H1 (cell line): ENCODE results near the gene ADM5. TPM values are rescaled to one million over a fixed set of nuclear protein-coding genes. Genes with fewer than 3 reads are reported as not detected.
A peak's percentile ranks its signal among the peaks of the same experiment; 100 is the strongest.

ENCODE experiments used
- CTCF ChIA-PET: fragments of 300-600 bp; sonication (Branson Sonifier 250); formaldehyde crosslinking; loops from one replicate; lab custom pipeline; 2021; ENCODE audit not compliant: partially characterized antibody; lab: Charles Lee
- POLR2A ChIA-PET: fragments of 300-600 bp; sonication (Branson Sonifier 250); formaldehyde crosslinking; loops from one replicate; lab custom pipeline; 2021; ENCODE audit warnings: inconsistent platforms; ENCODE audit not compliant: partially characterized antibody; lab: Charles Lee
- DNase-seq, 2 experiments: peaks; one replicate each; pipeline versions ENCODE4 v3.0.0 to v3.0.0-alpha.2; 2010 to 2022; ENCODE audit warnings: low spot score in 2 of 2, low read depth in 1 of 2, mixed read lengths in 1 of 2
- FAIRE-seq: peaks from 2 replicates; lab custom pipeline; 2011; peaks lifted over from hg19 to GRCh38; lab: Jason Lieb, UNC
- H2AFZ ChIP-seq: 2 replicates; pipeline ENCODE4 v1.8.1; 2012; ENCODE audit warnings: low read length, inconsistent platforms
- H2AK5ac ChIP-seq: 2 replicates; pipeline ENCODE4 v1.6.1; 2013; ENCODE audit warnings: low read depth, low read length
- H2BK120ac ChIP-seq: replicated peaks from 2 replicates; pipeline ENCODE3; 2013; ENCODE audit warnings: low read depth, low read length, inconsistent platforms
- H2BK12ac ChIP-seq: 2 replicates; pipeline ENCODE4 v1.6.1; 2013; ENCODE audit warnings: low read depth, low read length
- H2BK15ac ChIP-seq: 2 replicates; pipeline ENCODE4 v1.6.1; 2013; ENCODE audit warnings: low read length
- H2BK20ac ChIP-seq: 2 replicates; pipeline ENCODE4 v1.6.1; 2013; ENCODE audit warnings: low read length
- H2BK5ac ChIP-seq: 2 replicates; pipeline ENCODE4 v1.6.1; 2013; ENCODE audit warnings: low read depth, low read length
- H3K14ac ChIP-seq: 2 replicates; pipeline ENCODE4 v1.6.1; 2013; ENCODE audit warnings: inconsistent platforms; ENCODE audit not compliant: insufficient read length
- H3K18ac ChIP-seq: 2 replicates; pipeline ENCODE4 v1.6.1; 2013; ENCODE audit warnings: low read length; ENCODE audit errors: extremely low read depth
- H3K23ac ChIP-seq: 2 replicates; pipeline ENCODE4 v1.6.1; 2013; ENCODE audit warnings: inconsistent platforms; ENCODE audit not compliant: insufficient read length
- H3K23me2 ChIP-seq: 2 replicates; pipeline ENCODE4 v1.6.1; 2013; ENCODE audit warnings: low read depth, low read length
- H3K27ac ChIP-seq: 2 replicates; pipeline ENCODE4 v1.6.1; 2011; ENCODE audit warnings: low read depth, low read length, inconsistent platforms
- H3K27me3 ChIP-seq, 4 experiments: replicated peaks in 1 of 4; 1 replicate in 1 of 4; 2 replicates in 3 of 4; pipeline versions ENCODE4 v1.6.1 to v1.8.1; 2011 to 2013; ENCODE audit warnings: low read length in 3 of 4, mild to moderate bottlenecking in 3 of 4, inconsistent platforms in 2 of 4, mixed read lengths in 2 of 4, moderate library complexity in 1 of 4; ENCODE audit not compliant: control insufficient read depth in 3 of 4, insufficient read depth in 3 of 4; ENCODE audit errors: extremely low read depth in 1 of 4
- H3K36me3 ChIP-seq, 4 experiments: 2 replicates each; pipeline versions ENCODE4 v1.6.1 to v1.8.1; 2011 to 2013; ENCODE audit warnings: mild to moderate bottlenecking in 4 of 4, low read length in 3 of 4, moderate library complexity in 2 of 4, control low read depth in 1 of 4, inconsistent platforms in 1 of 4; ENCODE audit not compliant: insufficient read depth in 4 of 4, control insufficient read depth in 2 of 4
- H3K4ac ChIP-seq: replicated peaks from 2 replicates; pipeline ENCODE3; 2013; ENCODE audit warnings: low read length, low read depth, mixed read lengths, inconsistent platforms; ENCODE audit not compliant: insufficient read length
- H3K4me1 ChIP-seq, 4 experiments: replicated peaks in 1 of 4; 1 replicate in 1 of 4; 2 replicates in 3 of 4; pipeline versions ENCODE4 v1.6.1 to v1.8.1; 2011 to 2013; ENCODE audit warnings: low read length in 3 of 4, inconsistent platforms in 2 of 4, mixed read lengths in 1 of 4; ENCODE audit not compliant: insufficient read depth in 4 of 4, control insufficient read depth in 3 of 4
- H3K4me2 ChIP-seq, 2 experiments: 2 replicates each; pipeline versions ENCODE4 v1.6.1 to v1.8.1; 2011 to 2013; ENCODE audit warnings: low read depth in 2 of 2, low read length in 2 of 2, control low read depth in 1 of 2, inconsistent platforms in 1 of 2, mild to moderate bottlenecking in 1 of 2; ENCODE audit not compliant: insufficient read depth in 1 of 2
- H3K4me3 ChIP-seq, 4 experiments: fragments of 200-600, 300-600 bp in 1 of 4; sonication (generic), shearing (Covaris generic), sonication (Bioruptor Twin) in 1 of 4; 2 replicates each; pipeline versions ENCODE4 v1.5.1 to v1.8.1; 2011 to 2016; ENCODE audit warnings: low read length in 4 of 4, low read depth in 3 of 4, control low read depth in 2 of 4, inconsistent platforms in 2 of 4, mild to moderate bottlenecking in 2 of 4, mixed read lengths in 1 of 4, moderate library complexity in 1 of 4; ENCODE audit not compliant: insufficient read depth in 2 of 4; ENCODE audit errors: extremely low read depth in 1 of 4
- H3K56ac ChIP-seq: replicated peaks from 2 replicates; pipeline ENCODE3; 2013; ENCODE audit warnings: low read depth, mild to moderate bottlenecking, mixed read lengths, low read length, inconsistent platforms; ENCODE audit not compliant: insufficient read length
- H3K79me1 ChIP-seq: 2 replicates; pipeline ENCODE4 v1.6.1; 2013; ENCODE audit warnings: low read depth, low read length, control low read depth
- H3K79me2 ChIP-seq, 2 experiments: 2 replicates each; pipeline versions ENCODE4 v1.6.1 to v1.8.1; 2012 to 2013; ENCODE audit warnings: low read length in 2 of 2, mild to moderate bottlenecking in 2 of 2, inconsistent platforms in 1 of 2; ENCODE audit not compliant: insufficient read depth in 2 of 2, control insufficient read depth in 1 of 2
- H3K9ac ChIP-seq, 4 experiments: replicated peaks in 1 of 4; 1 replicate in 1 of 4; 2 replicates in 3 of 4; pipeline versions ENCODE4 v1.6.1 to v1.8.1; 2011 to 2013; ENCODE audit warnings: low read depth in 3 of 4, low read length in 3 of 4, control low read depth in 2 of 4, mild to moderate bottlenecking in 2 of 4, moderate library complexity in 2 of 4, inconsistent platforms in 1 of 4; ENCODE audit errors: extremely low read depth in 1 of 4
- H3K9me3 ChIP-seq, 2 experiments: 2 replicates each; pipeline versions ENCODE4 v1.6.1 to v1.8.1; 2012 to 2013; ENCODE audit warnings: mild to moderate bottlenecking in 2 of 2, moderate library complexity in 2 of 2, control low read depth in 1 of 2, inconsistent platforms in 1 of 2, low read depth in 1 of 2, low read length in 1 of 2, mixed read lengths in 1 of 2; ENCODE audit not compliant: insufficient read depth in 2 of 2
- H4K20me1 ChIP-seq, 2 experiments: replicated peaks in 1 of 2; 2 replicates each; pipeline versions ENCODE3 to v1.8.1; 2011 to 2013; ENCODE audit warnings: inconsistent platforms in 2 of 2, low read length in 2 of 2, mild to moderate bottlenecking in 1 of 2; ENCODE audit not compliant: insufficient read depth in 2 of 2, control insufficient read depth in 1 of 2
- H4K5ac ChIP-seq: 2 replicates; pipeline ENCODE4 v1.6.1; 2013; ENCODE audit warnings: low read length, low read depth, mixed read lengths, inconsistent platforms; ENCODE audit not compliant: insufficient read length
- H4K8ac ChIP-seq: 2 replicates; pipeline ENCODE4 v1.8.0; 2013; ENCODE audit warnings: mild to moderate bottlenecking, moderate library complexity, low read length, inconsistent platforms; ENCODE audit not compliant: insufficient read depth; ENCODE audit errors: extremely low read depth
- H4K91ac ChIP-seq: replicated peaks from 2 replicates; pipeline ENCODE3; 2013; ENCODE audit warnings: low read length, mixed read lengths, inconsistent platforms; ENCODE audit not compliant: insufficient read length
- BACH1 ChIP-seq: IDR thresholded peaks from 2 replicates; pipeline ENCODE4 v1.6.1; 2012; ENCODE audit warnings: low read length, improper control_type of control experiment
- GTF2F1 ChIP-seq: IDR thresholded peaks from 2 replicates; pipeline ENCODE4 v1.6.1; 2012; ENCODE audit warnings: low read depth, low read length, improper control_type of control experiment, borderline replicate concordance
- HDAC2 ChIP-seq, 2 experiments: fragments of 300-600 bp in 1 of 2; sonication (generic) in 1 of 2; IDR thresholded peaks; 2 replicates each; pipeline ENCODE4 v1.6.1; 2011 to 2012; ENCODE audit warnings: low read depth in 2 of 2, low read length in 2 of 2, mild to moderate bottlenecking in 2 of 2, moderate library complexity in 2 of 2, borderline replicate concordance in 1 of 2, inconsistent platforms in 1 of 2
- KDM1A ChIP-seq: fragments of 200-600, 300-600 bp; sonication (generic); IDR thresholded peaks from 2 replicates; pipeline ENCODE4 v1.7.1; 2016; ENCODE audit warnings: mild to moderate bottlenecking, low read length, borderline replicate concordance
- TBP ChIP-seq: IDR thresholded peaks from 2 replicates; pipeline ENCODE4 v1.6.1; 2011; ENCODE audit warnings: low read depth, low read length, improper control_type of control experiment
- WGBS, 2 experiments: shearing (Covaris generic) in 1 of 2; methylation state at CpG; one replicate each; pipeline versions ENCODE4 v1.1.6 to v1.1.7; 2013 to 2015; ENCODE audit warnings: low lambda C conversion rate in 2 of 2, mixed read lengths in 2 of 2, inconsistent platforms in 1 of 2, low coverage in 1 of 2, missing lambda C conversion rate in 1 of 2; ENCODE audit not compliant: insufficient replicate concordance in 2 of 2, insufficient coverage in 1 of 2, insufficient read length in 1 of 2; ENCODE audit errors: extremely low coverage in 1 of 2, missing lambda C conversion rate in 1 of 2; 5-methylcytosine and 5-hydroxymethylcytosine counted together
- polyA plus RNA-seq, 7 experiments: library from polyadenylated mRNA; depleted of rRNA in 3 of 7; stranded (reverse) in 5 of 7; unstranded in 2 of 7; fragments of >200 nt in 5 of 7; fragments of 200-250 nt in 2 of 7; gene quantifications; 1 replicate in 5 of 7; 2 replicates in 1 of 7; 4 replicates in 1 of 7; pipeline versions ENCODE4 v1.2.1 to v1.2.3, GENCODE V29; 2011 to 2013; ENCODE audit warnings: missing spikeins in 2 of 7, mixed read lengths in 2 of 7
- total RNA-seq: library from RNA; stranded (reverse); fragmentation: NEBNext Ultra II Directional; extraction: Animal tissue kit (Norgen Biotek cat#: 25700); gene quantifications from 2 replicates; pipeline ENCODE4 v1.2.1, GENCODE V29; 2021
- TF ChIP-seq, protein P1 (sequence below), 3 experiments: IDR thresholded peaks; 1 replicate in 2 of 3; 2 replicates in 1 of 3; pipeline versions ENCODE4 v1.5.1 to v1.6.1; 2011; ENCODE audit warnings: low read length in 3 of 3, mild to moderate bottlenecking in 3 of 3, inconsistent platforms in 2 of 3, low read depth in 1 of 3, moderate library complexity in 1 of 3; ENCODE audit not compliant: insufficient read depth in 1 of 3; ENCODE audit errors: control extremely low read depth in 1 of 3

ADM5 gene
- total and polyA plus RNA-seq, 2 of the 8 experiments (the other 6 are each of a cell fraction or from before 2014, with no cell fraction given) = 2.5 to 2.6 TPM

- Histone ChIP-seq H3K18ac (no peak overlapping the region), H3K14ac (no peak overlapping the region), H3K4me2 (no peak overlapping the region), H2AK5ac (no peak overlapping the region), H3K27ac (no peak overlapping the region), H2BK5ac (no peak overlapping the region), H2BK15ac (no peak overlapping the region), H3K9me3 (peaks cover 0 to 2% of the 10 kb centered on the region in 2 experiments; a peak in 1 of 4 replicates), H3K4ac (no peak overlapping the region), H3K36me3 (peaks cover 8 to 32% (median 19%) of the 10 kb centered on the region in 4 experiments), H3K23me2 (peaks cover 7% of the 10 kb centered on the region; the same call in 1 of the 2 replicates), H3K4me3 (no peak overlapping the region), H2AFZ (no peak overlapping the region), H3K27me3 (no peaks in the 10 kb centered on the region), H4K20me1 (peaks cover 0 to 2% of the 10 kb centered on the region in 2 experiments), H4K8ac (no peak overlapping the region), H4K5ac (no peak overlapping the region), H3K23ac (no peak overlapping the region), H2BK120ac (no peak overlapping the region), H3K79me1 (no peaks in the 10 kb centered on the region), H3K4me1 (no peaks in the 10 kb centered on the region; a peak in 1 of 7 replicates), H2BK20ac (no peak overlapping the region), H4K91ac (no peak overlapping the region), H3K56ac (no peak overlapping the region), H3K9ac (no peak overlapping the region), H2BK12ac (no peak overlapping the region), H3K79me2 (no peaks in the 10 kb centered on the region)
- WGBS, 2 experiments = 79% methylated on average over 20 of the region's 20 CpGs; no CpG with 5 or more reads in 1 of the 2 experiments
- TF ChIP-seq KDM1A (no peak), BACH1 (no peak), TBP (no peak), HDAC2 (IDR thresholded peaks at IDR 0.05; ENCODE audit: borderline replicate concordance in 1 of 2, low read depth in 2 of 2, low read length in 2 of 2) (no peak), GTF2F1 (no peak)
- TF ChIP-seq, protein P1, sequence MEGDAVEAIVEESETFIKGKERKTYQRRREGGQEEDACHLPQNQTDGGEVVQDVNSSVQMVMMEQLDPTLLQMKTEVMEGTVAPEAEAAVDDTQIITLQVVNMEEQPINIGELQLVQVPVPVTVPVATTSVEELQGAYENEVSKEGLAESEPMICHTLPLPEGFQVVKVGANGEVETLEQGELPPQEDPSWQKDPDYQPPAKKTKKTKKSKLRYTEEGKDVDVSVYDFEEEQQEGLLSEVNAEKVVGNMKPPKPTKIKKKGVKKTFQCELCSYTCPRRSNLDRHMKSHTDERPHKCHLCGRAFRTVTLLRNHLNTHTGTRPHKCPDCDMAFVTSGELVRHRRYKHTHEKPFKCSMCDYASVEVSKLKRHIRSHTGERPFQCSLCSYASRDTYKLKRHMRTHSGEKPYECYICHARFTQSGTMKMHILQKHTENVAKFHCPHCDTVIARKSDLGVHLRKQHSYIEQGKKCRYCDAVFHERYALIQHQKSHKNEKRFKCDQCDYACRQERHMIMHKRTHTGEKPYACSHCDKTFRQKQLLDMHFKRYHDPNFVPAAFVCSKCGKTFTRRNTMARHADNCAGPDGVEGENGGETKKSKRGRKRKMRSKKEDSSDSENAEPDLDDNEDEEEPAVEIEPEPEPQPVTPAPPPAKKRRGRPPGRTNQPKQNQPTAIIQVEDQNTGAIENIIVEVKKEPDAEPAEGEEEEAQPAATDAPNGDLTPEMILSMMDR (IDR thresholded peaks at IDR 0.05; ENCODE audit: control extremely low read depth in 1 of 3, insufficient read depth in 1 of 3, low read depth in 1 of 3, low read length in 3 of 3) = no peak
- ChIA-PET CTCF (interaction anchor here (0.6 to 1.2 kb wide), 2 partner anchors 38 to 2000 kb away, joined by 4 read pairs; no protein-coding TSS in a partner anchor), POLR2A (interaction anchor here (0.6 to 7.7 kb wide), 5 partner anchors 23 to 219 kb away, joined by 3 to 51 read pairs (median 4); partner anchors contain the start of genes ADM5, AP2A1 and CPT1C)
- peak; percentile 74 to 92 for DNase-seq
- no peak for FAIRE-seq
Observed at GRCh38 chr19:49712397-49712859, 23.0 kb downstream of the ADM5 start.
